ENCODE measurements around the gene PLAC9.

The PLAC9 gene

DNA sequence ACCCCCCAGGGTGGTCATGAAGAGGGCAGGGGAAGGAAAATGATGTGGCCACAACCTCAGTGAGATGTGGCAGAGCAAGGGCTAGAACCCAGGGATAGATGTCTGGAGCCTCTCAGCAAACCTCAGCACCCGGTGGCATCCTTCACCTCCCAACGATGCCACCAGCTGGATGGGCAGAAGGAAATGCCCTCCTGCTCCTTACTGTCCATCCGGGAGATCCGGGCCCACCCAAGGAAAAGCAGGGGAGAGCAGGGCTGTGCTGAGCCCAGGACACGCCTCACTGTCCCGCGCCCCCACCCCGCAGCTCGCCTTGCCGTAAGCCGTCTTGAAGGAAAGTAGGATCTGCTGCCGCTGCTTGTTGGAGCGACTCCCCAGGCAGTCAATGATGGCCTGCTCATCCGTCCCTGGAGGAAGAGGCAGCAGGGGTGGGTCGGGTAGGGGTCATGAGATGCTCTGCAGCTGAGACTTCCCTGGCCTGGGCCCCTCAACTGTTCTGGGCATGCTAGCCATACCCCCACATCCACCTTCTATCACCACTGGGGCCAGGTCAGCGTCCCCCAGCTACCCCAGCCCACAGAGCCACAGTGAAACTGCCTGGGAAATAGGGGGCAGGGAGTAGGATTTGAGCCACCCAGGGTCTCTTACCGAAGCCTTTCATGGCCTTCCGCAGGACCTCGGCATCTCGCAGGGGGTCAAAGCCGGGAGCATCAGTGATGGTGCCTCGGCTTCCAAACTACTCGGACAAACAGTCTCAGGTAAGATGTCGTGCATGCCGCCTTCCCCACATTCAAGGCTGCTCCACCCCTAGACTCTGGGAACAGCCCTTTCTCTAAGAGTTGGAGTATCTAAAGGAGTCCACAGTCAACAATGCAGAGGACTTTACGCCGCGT lies 34.3 kb downstream of the PLAC9 start:
- no peak for DNase-seq (ENCODE audit: low read depth)
- no peak overlapping the region for H3K4me3 ChIP-seq (ENCODE audit: low read length)
- TF ChIP-seq, protein P1, sequence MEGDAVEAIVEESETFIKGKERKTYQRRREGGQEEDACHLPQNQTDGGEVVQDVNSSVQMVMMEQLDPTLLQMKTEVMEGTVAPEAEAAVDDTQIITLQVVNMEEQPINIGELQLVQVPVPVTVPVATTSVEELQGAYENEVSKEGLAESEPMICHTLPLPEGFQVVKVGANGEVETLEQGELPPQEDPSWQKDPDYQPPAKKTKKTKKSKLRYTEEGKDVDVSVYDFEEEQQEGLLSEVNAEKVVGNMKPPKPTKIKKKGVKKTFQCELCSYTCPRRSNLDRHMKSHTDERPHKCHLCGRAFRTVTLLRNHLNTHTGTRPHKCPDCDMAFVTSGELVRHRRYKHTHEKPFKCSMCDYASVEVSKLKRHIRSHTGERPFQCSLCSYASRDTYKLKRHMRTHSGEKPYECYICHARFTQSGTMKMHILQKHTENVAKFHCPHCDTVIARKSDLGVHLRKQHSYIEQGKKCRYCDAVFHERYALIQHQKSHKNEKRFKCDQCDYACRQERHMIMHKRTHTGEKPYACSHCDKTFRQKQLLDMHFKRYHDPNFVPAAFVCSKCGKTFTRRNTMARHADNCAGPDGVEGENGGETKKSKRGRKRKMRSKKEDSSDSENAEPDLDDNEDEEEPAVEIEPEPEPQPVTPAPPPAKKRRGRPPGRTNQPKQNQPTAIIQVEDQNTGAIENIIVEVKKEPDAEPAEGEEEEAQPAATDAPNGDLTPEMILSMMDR (IDR thresholded peaks at IDR 0.05; ENCODE audit: insufficient read depth, low read depth, low read length, missing control alignments), result no peak

DNA sequence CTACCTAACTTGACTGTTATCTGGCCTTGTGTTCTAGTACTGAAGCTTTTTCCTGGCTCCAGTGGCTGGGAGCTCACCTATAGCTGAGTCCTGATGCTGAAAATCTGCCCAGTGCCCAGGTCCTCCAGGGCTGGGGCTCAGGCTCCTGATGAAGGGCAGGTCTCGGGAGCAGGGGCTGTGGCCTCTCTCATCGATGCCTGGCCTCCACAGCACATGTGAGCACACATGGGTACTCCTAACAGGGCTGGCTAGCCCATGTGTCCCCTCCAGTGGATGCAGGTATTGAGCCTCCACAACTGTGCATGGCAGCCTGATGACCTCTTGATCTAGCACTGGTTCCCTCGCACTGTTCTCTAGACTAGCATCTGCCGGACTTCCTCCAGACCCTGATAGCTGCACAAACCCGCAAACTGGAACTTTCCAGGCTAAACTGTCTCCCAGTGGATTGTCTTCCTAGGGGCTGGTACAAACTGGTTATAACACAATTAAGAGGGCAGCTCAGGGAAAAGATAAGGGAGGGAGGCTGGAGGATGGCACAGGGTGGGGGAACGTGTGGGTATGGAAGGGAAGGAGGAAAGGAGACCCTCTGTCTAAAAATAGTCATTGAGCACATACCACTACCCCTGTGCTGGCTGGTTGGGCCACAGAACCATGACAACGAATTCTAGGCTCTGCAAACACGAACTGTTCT lies 35.1 kb downstream of the PLAC9 start:
- no peak overlapping the region for H3K4me3 ChIP-seq (ENCODE audit: low read length)
- DNase-seq (ENCODE audit: low read depth), result no peak
- TF ChIP-seq, protein P1 (IDR thresholded peaks at IDR 0.05; ENCODE audit: insufficient read depth, low read depth, low read length, missing control alignments), result no peak

DNA sequence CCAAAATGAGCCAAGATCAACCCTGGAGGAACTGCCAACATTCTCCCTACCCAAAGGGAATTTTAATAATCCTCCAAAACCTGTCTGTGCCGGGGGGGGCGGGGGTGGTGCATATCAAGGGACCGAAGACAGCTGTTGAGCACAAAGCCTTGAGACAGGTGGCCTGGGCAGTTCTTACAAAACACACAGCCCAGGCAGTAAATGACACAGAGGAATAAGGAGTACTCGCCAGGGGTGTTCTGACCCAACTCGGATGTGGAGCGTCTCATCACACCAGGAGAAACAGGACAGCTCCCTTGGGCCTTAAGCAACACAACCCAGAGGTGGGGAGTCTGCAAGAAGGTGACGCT lies 35.6 kb downstream of the PLAC9 start:
- DNase-seq (ENCODE audit: low read depth), result no peak
- no peak overlapping the region for H3K4me3 ChIP-seq (ENCODE audit: low read length)
- TF ChIP-seq, protein P1 (IDR thresholded peaks at IDR 0.05; ENCODE audit: insufficient read depth, low read depth, low read length, missing control alignments), result no peak

DNA sequence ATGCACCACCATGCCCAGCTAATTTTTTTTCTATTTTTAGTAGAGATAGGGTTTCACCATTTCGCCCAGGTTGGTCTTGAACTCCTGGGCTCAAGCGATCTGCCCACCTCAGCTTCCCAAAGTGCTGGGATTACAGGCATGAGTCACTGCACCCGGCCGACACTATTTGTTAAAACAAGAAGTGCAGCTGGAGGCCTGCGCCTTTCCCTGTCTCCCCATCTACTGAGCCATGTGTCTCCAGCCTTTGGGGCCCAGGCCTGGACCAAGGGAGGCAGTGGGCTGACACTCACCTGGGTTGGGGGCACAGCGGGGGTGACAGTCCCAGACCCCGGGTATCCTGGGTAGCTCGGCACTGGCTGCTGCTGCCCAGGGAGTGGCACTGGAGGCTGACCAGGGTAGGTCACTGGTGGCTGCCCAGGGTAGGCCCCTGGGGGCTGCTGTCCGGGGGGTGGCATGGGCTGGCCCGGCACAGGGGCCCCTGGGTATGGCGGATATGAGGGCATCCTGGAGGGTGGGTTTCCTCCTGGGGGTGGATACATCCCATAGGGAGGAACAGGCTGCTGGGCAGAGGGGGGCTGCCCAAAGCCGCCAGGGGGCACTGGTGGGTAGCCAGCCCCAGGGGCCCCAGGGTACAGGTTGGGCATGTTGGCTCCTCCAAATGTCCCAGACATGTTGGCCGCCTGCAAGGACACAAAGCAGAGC lies 36.3 kb downstream of the PLAC9 start:
- no peak overlapping the region for H3K4me3 ChIP-seq (ENCODE audit: low read length)
- no peak for DNase-seq (ENCODE audit: low read depth)
- TF ChIP-seq, protein P1 (IDR thresholded peaks at IDR 0.05; ENCODE audit: insufficient read depth, low read depth, low read length, missing control alignments), result no peak

DNA sequence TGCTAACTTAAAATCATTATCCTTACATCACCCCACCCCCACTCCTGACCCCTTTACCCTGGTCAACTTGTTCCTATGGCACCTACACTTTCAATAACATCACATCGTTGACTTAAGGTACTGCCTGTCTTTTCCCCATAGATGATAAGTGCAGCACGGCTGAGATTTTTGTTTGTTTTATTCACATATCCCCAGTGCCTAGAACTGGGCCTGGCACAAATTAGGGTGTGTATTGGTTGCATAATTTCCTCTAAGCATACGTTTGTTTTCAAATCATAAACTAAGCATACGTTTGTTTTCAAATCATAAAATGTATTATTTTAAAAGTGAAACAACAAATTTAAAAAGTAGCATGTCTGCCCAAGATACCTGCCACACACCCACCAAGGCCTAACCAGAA lies 37.5 kb downstream of the PLAC9 start:
- TF ChIP-seq, protein P1 (IDR thresholded peaks at IDR 0.05; ENCODE audit: insufficient read depth, low read depth, low read length, missing control alignments), result no peak
- H3K4me3 ChIP-seq (ENCODE audit: low read length), result no peak overlapping the region
- DNase-seq (ENCODE audit: low read depth), result no peak

DNA sequence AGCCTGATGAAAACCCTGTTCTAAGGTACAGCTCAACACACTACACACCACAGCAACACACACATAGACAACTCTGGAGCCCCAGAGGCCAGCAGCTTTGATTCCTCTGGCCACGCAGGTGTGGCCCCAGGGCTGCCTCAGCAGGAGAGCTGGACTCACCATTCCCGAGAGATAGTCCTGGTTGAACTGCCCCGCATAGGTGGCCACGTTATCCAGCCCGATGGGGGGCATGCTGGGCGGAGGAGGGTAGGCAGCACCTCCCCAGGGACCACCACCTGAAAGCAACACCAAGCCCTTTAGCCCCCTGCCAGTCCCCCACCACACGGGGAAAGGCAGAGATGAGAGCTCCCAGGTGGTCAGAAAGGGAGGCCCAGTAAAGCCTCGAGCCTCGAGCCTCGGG lies 38.1 kb downstream of the PLAC9 start:
- no peak for DNase-seq (ENCODE audit: low read depth)
- H3K4me3 ChIP-seq (ENCODE audit: low read length), result no peak overlapping the region
- TF ChIP-seq, protein P1 (IDR thresholded peaks at IDR 0.05; ENCODE audit: insufficient read depth, low read depth, low read length, missing control alignments), result no peak

All from epithelial cell of esophagus (primary cell).